ENCODE data around the gene KCNF1. TPM values are rescaled to one million over a fixed set of nuclear protein-coding genes. Genes with fewer than 3 reads are reported as not detected.

The KCNF1 gene
- total RNA-seq, 1 experiment from 2014 or later: 3.2 TPM

DNA sequence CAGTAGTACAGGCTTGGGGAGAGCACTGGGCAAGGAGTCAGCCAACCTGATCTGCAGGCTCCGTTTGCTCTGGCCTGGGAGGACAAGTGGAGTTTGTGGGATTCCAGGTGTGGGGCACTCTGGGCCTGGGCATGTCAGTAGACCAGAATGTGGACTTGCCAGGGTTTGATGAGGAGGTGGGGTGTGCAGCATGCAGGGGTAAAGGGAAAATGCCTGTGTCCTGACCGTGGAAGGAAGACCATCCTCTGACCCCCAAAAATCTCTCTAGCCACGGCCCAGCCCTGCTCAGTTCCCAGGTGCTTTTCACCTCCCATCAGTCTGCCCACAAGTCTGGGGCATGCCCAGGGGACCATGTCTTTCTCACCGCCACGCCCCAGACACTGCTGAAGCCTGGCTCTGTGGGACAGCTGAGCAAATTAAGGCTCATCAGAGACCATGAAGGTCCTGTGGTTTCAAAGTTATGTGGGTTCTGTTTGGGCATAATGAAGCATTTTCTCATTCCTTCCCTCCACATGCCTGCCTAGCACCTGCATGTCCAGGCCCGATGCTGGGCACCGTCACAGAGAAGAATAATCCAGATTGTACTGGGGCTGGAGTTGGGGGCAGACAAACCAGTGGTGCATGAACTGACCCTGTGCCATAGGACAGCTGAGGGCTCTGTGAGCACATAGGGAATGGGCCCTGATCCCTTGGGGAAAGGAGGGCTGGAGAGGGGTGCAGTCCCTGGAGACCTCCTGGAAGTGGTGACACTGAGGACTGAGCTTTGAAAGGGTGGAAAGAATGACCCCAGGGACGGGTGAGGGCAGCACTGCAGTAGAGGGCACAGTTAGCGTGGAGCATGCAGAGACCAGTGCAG is 6.5 kb upstream of the KCNF1 start:
- H2BK12ac ChIP-seq (ENCODE audit: insufficient read length, low read depth, low read length): no peak overlapping the region
- H3K4ac ChIP-seq (ENCODE audit: low read depth, low read length): no peak overlapping the region
- DNase-seq: no peak
- Mint-ChIP-seq H3K4me3 (no peak overlapping the region), H3K36me3 (ENCODE audit: insufficient read depth in 1 of 3, low read depth in 3 of 3) (peaks cover 2 to 14% (median 9%) of the 10 kb centered on the region in 3 experiments; a peak in 6 of 7 replicates), H3K27ac (no peak overlapping the region), H3K4me1 (peaks cover 18 to 32% of the 10 kb centered on the region in 2 experiments), H3K27me3 (ENCODE audit: low read depth) (peaks cover 5% of the 10 kb centered on the region), H3K9me3 (peaks cover 19 to 23% of the 10 kb centered on the region in 2 experiments)
- no peaks in the 10 kb centered on the region for H3K79me2 ChIP-seq (ENCODE audit: insufficient read depth, low read length)
- no peak overlapping the region for H4K91ac ChIP-seq (ENCODE audit: insufficient read length, low read depth, low read length)
- H3K23ac ChIP-seq (ENCODE audit: insufficient read length, low read depth, low read length): no peak overlapping the region
- H3T11ph ChIP-seq (ENCODE audit: low read length): no peak overlapping the region
- no peak overlapping the region for H3K27ac ChIP-seq (ENCODE audit: insufficient read length, low read depth, low read length)
- H3K79me1 ChIP-seq (ENCODE audit: insufficient read depth, low read depth, low read length, poor library complexity, severe bottlenecking): no peaks in the 10 kb centered on the region
- no peaks in the 10 kb centered on the region for H3K9me3 ChIP-seq (ENCODE audit: control insufficient read depth, low read depth, low read length)
- no CpG with 5 or more reads among the region's 9 CpGs for WGBS (ENCODE audit: extremely low coverage, insufficient read length, low lambda C conversion rate)
- no peak overlapping the region for H2BK20ac ChIP-seq (ENCODE audit: low read depth, low read length, poor library complexity, severe bottlenecking)
- H2AFZ ChIP-seq (ENCODE audit: low read length): no peak overlapping the region
- H2BK15ac ChIP-seq (ENCODE audit: low read depth, low read length): no peak overlapping the region
- no peak overlapping the region for H3K14ac ChIP-seq (ENCODE audit: insufficient read depth, low read length)
- no peak overlapping the region for H2BK5ac ChIP-seq (ENCODE audit: insufficient read length, low read length)
- H2AK5ac ChIP-seq (ENCODE audit: insufficient read length, low read length): no peak overlapping the region
- no peak overlapping the region for H3K18ac ChIP-seq (ENCODE audit: insufficient read length, low read depth, low read length)
- H3K56ac ChIP-seq (ENCODE audit: insufficient read length, low read depth, low read length): no peak overlapping the region
- H3K23me2 ChIP-seq (ENCODE audit: insufficient read length, low read depth, low read length, poor library complexity, severe bottlenecking): no peaks in the 10 kb centered on the region
- H4K8ac ChIP-seq (replicated peaks; ENCODE audit: insufficient read length, low read depth, low read length): no peak overlapping the region
- H4K20me1 ChIP-seq (ENCODE audit: control insufficient read depth, insufficient read depth, insufficient read length): no peaks in the 10 kb centered on the region
- no peak overlapping the region for H4K5ac ChIP-seq (ENCODE audit: insufficient read length, low read depth, low read length)
- H2BK120ac ChIP-seq (ENCODE audit: low read depth, low read length, poor library complexity, severe bottlenecking): no peak overlapping the region
- H3K9ac ChIP-seq (ENCODE audit: extremely low read depth, insufficient read length, low read length): no peak overlapping the region
- TF ChIP-seq, protein P1, sequence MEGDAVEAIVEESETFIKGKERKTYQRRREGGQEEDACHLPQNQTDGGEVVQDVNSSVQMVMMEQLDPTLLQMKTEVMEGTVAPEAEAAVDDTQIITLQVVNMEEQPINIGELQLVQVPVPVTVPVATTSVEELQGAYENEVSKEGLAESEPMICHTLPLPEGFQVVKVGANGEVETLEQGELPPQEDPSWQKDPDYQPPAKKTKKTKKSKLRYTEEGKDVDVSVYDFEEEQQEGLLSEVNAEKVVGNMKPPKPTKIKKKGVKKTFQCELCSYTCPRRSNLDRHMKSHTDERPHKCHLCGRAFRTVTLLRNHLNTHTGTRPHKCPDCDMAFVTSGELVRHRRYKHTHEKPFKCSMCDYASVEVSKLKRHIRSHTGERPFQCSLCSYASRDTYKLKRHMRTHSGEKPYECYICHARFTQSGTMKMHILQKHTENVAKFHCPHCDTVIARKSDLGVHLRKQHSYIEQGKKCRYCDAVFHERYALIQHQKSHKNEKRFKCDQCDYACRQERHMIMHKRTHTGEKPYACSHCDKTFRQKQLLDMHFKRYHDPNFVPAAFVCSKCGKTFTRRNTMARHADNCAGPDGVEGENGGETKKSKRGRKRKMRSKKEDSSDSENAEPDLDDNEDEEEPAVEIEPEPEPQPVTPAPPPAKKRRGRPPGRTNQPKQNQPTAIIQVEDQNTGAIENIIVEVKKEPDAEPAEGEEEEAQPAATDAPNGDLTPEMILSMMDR (conservative IDR thresholded peaks at IDR 0.05): no peak
- no peaks in the 10 kb centered on the region for H3K4me1 ChIP-seq (ENCODE audit: insufficient read depth, low read length)
- H3K4me2 ChIP-seq (ENCODE audit: insufficient read depth, insufficient read length, low read length): no peak overlapping the region
- H3K27me3 ChIP-seq (ENCODE audit: insufficient read depth, low read length): no peaks in the 10 kb centered on the region

Data from H9 (cell line).